Duodenal mucosa (tissue), 2 donors: ENCODE measurements around the gene RNPEPL1.

Source experiments
- H3K27ac ChIP-seq: one replicate; pipeline ENCODE4 v1.7.0; 2013; ENCODE audit warnings: low read depth, low read length
- H3K27me3 ChIP-seq, 2 donors: one replicate each; pipeline ENCODE4 v1.7.0; 2013; ENCODE audit warnings: low read length in 2 of 2, control low read depth in 1 of 2; ENCODE audit not compliant: insufficient read depth in 2 of 2, control insufficient read depth in 1 of 2
- H3K36me3 ChIP-seq, 2 donors: one replicate each; pipeline ENCODE4 v1.7.0; 2013; ENCODE audit warnings: low read length in 2 of 2, control low read depth in 1 of 2; ENCODE audit not compliant: insufficient read depth in 2 of 2, control insufficient read depth in 1 of 2
- H3K4me1 ChIP-seq, 2 donors: one replicate each; pipeline ENCODE4 v1.7.0; 2013; ENCODE audit warnings: low read length in 2 of 2, control low read depth in 1 of 2; ENCODE audit not compliant: insufficient read depth in 2 of 2, control insufficient read depth in 1 of 2
- H3K4me3 ChIP-seq, 2 donors: one replicate each; pipeline ENCODE4 v1.7.0; 2013; ENCODE audit warnings: low read length in 2 of 2, low read depth in 1 of 2
- H3K9ac ChIP-seq, 2 donors: one replicate each; pipeline ENCODE4 v1.7.0; 2013; ENCODE audit warnings: low read length in 2 of 2, low read depth in 1 of 2
- H3K9me3 ChIP-seq, 2 donors: one replicate each; pipeline ENCODE4 v1.7.0; 2013; ENCODE audit warnings: low read length in 2 of 2, control low read depth in 1 of 2; ENCODE audit not compliant: control insufficient read depth in 1 of 2

The RNPEPL1 gene

DNA sequence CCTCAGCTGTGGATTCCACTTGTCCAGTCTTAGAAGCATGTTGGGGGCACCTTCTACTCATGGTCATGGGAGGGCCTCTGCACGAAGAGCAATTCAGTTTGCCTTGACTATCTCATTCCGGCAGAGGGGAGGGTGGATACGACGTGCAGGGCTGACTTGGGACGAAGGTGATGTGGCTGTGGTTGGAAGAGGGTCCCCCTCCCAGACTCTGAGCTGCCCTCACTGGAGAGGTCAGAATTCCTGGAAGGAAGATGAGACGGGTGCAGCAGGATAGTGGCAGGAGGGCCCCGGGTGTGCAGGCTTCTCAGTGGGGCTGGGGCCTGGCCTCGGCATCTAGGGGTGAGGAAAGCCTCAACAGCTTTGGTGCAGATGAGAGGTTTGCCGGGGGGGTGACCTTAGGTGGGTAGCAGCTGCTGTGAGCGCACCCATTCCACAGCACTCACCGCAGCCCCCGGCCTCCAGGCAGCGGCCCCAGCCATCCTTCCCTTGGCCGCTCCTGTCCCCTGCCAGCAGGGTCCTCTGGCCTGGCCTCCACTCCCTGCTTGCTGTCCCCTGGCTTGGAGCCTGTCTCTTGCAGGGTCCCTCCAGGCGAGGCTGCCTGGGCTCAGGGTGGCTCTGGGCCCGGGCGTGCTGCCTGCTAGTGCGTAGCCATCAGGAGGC is 3.2 kb downstream of the RNPEPL1 start:
- H3K4me1 ChIP-seq = peaks cover 30 to 34% of the 10 kb centered on the region in 2 donors
- H3K36me3 ChIP-seq = peaks cover 14 to 44% of the 10 kb centered on the region in 2 donors

DNA sequence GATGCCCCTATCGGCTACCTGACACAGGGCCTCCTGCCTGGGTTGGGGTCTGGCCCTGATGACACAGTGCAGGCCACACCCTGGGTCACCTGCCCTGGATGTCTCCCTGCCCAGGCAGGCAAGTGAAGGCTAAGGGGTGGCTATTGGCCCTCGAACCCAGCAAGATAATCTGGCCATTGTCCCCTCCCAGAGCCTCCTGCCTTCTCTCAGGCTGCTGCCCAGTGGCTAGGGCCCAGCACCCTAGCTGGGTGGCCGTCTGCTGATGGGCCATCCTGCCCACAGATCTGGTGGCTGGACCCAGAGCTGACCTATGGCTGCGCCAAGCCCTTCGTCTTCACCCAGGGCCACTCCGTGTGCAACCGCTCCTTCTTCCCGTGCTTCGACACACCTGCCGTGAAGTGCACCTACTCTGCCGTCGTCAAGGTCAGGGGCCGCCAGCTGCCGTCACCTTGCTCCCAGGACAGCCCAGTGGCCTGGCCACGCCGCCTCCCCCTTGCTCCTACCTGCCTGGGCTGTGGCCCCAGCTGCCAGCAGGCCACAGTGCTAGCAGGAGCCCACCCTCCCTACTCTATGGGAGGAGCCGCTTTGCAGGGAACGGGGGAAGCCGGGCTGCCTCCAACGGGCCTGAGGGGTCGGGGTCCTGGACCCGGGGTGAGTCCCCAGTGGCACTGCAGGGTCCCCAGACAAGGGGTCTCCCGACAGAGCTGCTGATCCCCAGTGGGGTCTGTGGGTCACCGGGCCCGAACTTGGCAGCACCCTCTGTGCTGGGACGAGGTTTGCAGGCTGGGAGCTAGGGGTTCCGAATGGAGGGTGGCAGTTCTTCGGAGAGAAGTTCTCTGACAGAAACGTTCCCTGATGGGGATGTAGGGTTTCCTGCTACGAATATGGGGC is 4.1 kb downstream of the RNPEPL1 start:
- H3K9ac ChIP-seq = no peak overlapping the region
- peaks cover 22 to 26% of the 10 kb centered on the region in 2 donors for H3K4me1 ChIP-seq
- no peaks in the 10 kb centered on the region for H3K9me3 ChIP-seq
- no peaks in the 10 kb centered on the region for H3K27me3 ChIP-seq
- H3K27ac ChIP-seq = no peak overlapping the region
- H3K36me3 ChIP-seq = peaks cover 20 to 53% of the 10 kb centered on the region in 2 donors
- no peak overlapping the region for H3K4me3 ChIP-seq

More for the DNA sequence above, 3.2 kb downstream of the RNPEPL1 start:
- Histone ChIP-seq H3K27me3 (no peaks in the 10 kb centered on the region), H3K9ac (no peak overlapping the region), H3K27ac (no peak overlapping the region), H3K4me3 (no peak overlapping the region), H3K9me3 (no peaks in the 10 kb centered on the region)

GRCh38 chr2:240573071-240573515 is 4.8 kb downstream of the RNPEPL1 start:
- Histone ChIP-seq H3K4me1 (peaks cover 17 to 21% of the 10 kb centered on the region in 2 donors), H3K9ac (no peak overlapping the region), H3K36me3 (peaks cover 20 to 60% of the 10 kb centered on the region in 2 donors), H3K9me3 (no peaks in the 10 kb centered on the region), H3K27ac (no peak overlapping the region), H3K4me3 (no peak overlapping the region), H3K27me3 (no peaks in the 10 kb centered on the region)

DNA sequence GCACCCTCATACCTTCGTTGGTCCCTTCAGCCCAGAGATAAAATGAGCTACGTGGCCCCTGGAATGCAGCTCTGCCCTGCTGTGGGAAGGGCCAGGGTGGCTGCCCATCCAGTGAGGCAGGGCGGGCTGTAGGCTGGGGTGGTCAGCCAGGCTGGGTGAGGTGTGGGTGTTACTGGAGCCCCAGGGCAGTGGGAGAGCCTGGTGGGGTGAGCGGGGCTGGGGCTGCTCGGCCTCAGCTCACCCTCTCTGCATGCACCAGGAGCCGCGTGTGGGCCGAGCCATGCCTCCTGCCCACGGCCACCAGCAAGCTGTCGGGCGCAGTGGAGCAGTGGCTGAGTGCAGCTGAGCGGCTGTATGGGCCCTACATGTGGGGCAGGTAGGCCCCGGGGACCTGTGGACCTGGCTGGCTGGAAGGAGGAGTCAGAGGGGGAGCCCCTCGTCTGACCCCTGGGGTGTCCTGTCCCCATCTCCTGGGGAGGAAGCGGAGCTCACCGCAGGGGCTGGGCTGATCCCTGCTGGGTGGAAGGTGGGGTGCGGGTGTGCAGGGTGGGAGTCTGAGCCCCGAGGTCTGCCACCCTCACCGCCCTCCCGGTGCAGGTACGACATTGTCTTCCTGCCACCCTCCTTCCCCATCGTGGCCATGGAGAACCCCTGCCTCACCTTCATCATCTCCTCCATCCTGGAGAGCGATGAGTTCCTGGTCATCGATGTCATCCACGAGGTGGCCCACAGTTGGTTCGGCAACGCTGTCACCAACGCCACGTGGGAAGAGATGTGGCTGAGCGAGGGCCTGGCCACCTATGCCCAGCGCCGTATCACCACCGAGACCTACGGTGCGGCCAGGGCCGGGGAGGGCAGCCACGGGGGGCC is 5.5 kb downstream of the RNPEPL1 start:
- Histone ChIP-seq H3K36me3 (peaks cover 20 to 67% of the 10 kb centered on the region in 2 donors), H3K9me3 (no peaks in the 10 kb centered on the region), H3K27me3 (no peaks in the 10 kb centered on the region), H3K27ac (no peak overlapping the region), H3K9ac (no peak overlapping the region), H3K4me3 (no peak overlapping the region), H3K4me1 (peaks cover 19 to 22% of the 10 kb centered on the region in 2 donors)

DNA sequence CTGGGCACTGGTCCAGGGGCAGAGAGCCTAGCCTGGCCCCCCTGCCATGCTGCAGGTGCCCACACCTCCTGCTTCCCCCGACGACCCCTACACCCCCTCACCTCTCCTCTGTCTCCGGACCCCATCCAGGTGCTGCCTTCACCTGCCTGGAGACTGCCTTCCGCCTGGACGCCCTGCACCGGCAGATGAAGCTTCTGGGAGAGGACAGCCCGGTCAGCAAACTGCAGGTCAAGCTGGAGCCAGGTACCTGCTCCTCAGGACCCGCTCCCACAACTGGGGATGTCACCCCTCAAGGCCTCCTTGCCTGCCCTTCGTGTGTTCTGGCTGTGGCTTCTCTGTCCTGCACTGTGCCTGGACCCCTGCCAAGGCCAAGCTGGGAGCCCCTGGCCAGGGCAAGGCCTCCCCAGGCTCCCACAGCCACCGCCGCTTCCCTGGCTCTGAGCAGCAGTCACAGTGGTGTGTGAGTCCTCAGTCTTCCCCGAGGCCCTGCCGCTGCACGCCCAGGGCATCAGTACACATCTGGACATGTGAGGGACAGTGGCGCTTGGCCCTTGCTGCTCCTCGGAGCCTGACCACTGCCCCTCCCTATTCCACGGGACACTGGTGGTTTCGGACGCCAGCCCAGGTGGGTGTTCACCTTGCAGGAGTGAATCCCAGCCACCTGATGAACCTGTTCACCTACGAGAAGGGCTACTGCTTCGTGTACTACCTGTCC is 6.3 kb downstream of the RNPEPL1 start:
- peaks cover 22 to 26% of the 10 kb centered on the region in 2 donors for H3K4me1 ChIP-seq
- H3K9ac ChIP-seq = no peak overlapping the region
- H3K27ac ChIP-seq = no peak overlapping the region
- no peak overlapping the region for H3K4me3 ChIP-seq
- H3K36me3 ChIP-seq = peaks cover 20 to 71% of the 10 kb centered on the region in 2 donors
- no peaks in the 10 kb centered on the region for H3K27me3 ChIP-seq
- H3K9me3 ChIP-seq = no peaks in the 10 kb centered on the region

DNA sequence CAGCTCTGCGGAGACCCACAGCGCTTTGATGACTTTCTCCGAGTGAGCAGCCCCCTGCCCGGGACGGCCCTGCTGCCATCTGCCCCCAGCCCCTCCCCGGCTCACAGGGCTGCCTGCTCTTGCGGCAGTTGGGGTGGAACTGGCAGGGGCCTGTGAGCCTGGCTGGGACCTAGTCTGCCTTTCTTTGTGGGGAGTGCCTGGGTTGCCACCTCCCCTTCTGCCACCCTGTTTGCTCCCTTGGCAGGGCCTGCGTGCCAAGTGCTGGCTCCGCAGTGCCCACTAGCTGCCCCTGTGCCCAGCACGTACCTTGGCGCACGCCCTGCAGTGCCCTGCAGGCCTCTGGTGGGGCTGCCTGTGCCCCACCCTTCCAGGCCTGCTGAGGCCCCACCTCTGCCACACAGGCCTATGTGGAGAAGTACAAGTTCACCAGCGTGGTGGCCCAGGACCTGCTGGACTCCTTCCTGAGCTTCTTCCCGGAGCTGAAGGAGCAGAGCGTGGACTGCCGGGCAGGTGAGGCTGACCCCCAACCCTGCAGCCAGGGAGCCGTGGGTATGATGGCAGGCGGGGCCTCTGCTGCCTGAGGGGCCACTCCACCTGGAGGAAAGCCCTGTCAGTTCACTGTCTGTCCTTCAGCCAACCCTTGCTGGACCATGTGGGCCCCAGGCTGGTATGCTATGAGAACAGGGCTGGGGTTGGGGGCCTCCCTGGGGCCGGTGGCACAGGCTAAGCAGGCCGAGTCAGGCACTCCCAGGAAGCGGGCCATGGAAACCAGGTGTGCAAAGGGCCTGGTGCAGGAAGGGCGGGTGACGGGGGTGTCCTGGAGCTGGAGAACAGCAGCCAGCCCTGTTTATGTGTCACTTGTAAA is 7.0 kb downstream of the RNPEPL1 start:
- H3K4me1 ChIP-seq = peaks cover 22 to 26% of the 10 kb centered on the region in 2 donors
- H3K9me3 ChIP-seq = no peaks in the 10 kb centered on the region
- no peak overlapping the region for H3K27ac ChIP-seq
- no peak overlapping the region for H3K9ac ChIP-seq
- no peak overlapping the region for H3K4me3 ChIP-seq
- no peaks in the 10 kb centered on the region for H3K27me3 ChIP-seq
- peaks cover 20 to 71% of the 10 kb centered on the region in 2 donors for H3K36me3 ChIP-seq

GRCh38 chr2:240576036-240576435 is 7.8 kb downstream of the RNPEPL1 start:
- Histone ChIP-seq H3K4me1 (peaks cover 20 to 21% of the 10 kb centered on the region in 2 donors), H3K4me3 (no peak overlapping the region), H3K9me3 (no peaks in the 10 kb centered on the region), H3K36me3 (peaks cover 22 to 71% of the 10 kb centered on the region in 2 donors), H3K27ac (no peak overlapping the region), H3K9ac (no peak overlapping the region), H3K27me3 (no peaks in the 10 kb centered on the region)

- H3K36me3 ChIP-seq = peaks cover 23 to 74% of the 10 kb centered on the region in 2 donors
- no peak overlapping the region for H3K9ac ChIP-seq
- H3K4me1 ChIP-seq = peaks cover 20% of the 10 kb centered on the region in 2 donors
- H3K9me3 ChIP-seq = no peaks in the 10 kb centered on the region
- H3K27ac ChIP-seq = no peak overlapping the region
- H3K4me3 ChIP-seq = no peak overlapping the region
- no peaks in the 10 kb centered on the region for H3K27me3 ChIP-seq
These were observed 8.3 kb downstream of the RNPEPL1 start for GRCh38 chr2:240576436-240577205.
